ENCODE data around the gene BCDIN3D.

BCDIN3D gene

DNA sequence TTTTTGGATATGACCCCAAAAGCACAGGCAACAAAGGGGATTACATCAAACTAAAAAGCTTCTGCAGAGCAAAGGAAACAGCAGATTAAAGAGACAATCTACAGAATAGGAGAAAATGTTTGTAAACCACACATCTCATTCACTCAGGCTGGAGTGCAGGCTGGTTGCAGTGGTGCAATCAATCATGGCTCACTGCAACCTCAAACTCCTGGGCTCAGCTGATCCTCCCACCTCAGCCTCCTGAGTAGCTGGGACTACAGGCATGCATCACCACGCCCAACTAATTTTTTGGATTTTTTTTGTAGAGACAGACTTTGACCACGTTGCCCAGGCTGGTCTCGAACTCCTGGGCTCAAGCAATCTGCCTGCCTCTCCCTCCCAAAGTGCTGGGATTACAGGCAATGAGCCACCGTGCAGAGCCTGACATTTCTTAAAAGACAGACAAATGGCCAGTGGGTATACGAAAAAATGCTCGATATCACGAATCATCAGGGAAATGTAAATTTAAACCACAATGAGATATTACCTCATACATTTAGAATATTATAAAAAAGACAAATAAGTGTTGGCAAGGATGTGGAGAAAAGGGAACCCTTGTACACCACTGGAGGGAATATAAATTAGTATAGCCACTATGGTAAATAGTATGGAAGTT lies 24.5 kb downstream of the BCDIN3D start:
- DNase-seq: no peak

GRCh38 chr12:49813131-49813530 lies 29.8 kb downstream of the BCDIN3D start:
- no peak for DNase-seq

DNA sequence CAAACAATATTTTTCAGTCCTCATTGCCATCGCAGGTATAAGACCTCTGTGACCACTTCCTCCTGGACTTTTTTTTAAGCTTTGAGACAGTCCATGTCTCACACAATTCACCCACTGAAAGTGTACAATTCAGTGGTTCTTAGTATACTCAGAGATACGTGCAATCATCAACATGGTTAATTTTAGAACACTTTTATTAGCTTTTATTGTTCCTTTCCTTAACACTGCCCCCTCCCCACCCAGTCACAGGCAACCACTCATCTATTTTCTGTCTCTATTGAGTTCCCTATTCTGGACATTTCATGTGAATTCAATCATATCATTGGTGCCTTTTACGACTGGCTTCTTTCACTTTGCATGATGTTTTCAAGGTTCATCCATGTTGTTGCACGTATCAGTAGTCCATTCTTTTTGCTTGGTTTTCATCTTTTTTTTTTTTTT lies 30.9 kb downstream of the BCDIN3D start:
- DNase-seq: no peak

- no peak for DNase-seq
Measured at GRCh38 chr12:49811136-49811535, 31.8 kb downstream of the BCDIN3D start.

DNA sequence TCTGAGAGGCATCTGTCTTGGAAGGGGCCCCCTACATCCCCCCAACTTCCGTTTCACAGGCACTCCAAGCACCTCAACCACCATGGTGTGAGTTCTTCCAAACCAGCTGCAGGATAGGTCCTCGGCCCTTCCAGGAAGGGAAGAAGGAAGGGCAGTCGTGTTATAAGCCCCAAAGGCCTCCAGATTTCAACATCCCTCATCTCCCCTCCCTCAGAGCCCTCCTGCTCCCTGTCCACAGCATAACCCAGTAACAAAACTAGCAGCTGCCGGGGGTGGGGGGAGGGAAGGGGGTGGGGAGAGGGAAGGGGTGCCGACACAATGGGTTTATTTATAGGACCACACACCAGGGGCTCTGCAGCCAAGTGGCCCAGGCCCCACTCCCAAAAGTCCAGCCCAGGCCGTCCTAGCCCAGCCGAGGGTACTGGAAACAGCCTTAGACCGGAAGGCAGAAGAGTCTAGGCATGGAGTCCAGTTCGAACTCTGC lies 33.0 kb downstream of the BCDIN3D start:
- DNase-seq: no peak

GRCh38 chr12:49809381-49809905 lies 33.5 kb downstream of the BCDIN3D start:
- DNase-seq: no peak

GRCh38 chr12:49808686-49809380 lies 34.1 kb downstream of the BCDIN3D start:
- DNase-seq: no peak

- no peak for DNase-seq
Measured at GRCh38 chr12:49807991-49808580, 34.8 kb downstream of the BCDIN3D start.

DNA sequence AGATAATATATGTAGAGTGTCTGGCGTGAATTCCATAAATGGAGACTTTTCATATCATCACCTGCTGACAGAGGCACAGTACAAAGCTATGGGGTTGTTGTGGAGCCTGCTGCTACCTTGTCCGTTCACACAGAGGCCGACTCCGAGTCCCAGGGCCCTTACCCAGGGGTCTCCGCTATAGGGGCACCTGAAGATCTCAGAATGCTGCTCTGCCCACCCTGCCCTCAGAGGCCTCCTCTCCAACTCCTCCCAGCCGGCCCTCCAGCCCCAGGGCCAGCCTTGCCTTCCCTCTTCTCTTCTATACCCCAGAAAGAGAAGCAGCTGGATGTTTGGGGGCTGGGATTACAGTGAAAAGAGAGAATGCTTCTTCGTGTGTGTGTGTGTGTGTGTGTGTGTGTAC lies 36.0 kb downstream of the BCDIN3D start:
- no peak for DNase-seq

DNA sequence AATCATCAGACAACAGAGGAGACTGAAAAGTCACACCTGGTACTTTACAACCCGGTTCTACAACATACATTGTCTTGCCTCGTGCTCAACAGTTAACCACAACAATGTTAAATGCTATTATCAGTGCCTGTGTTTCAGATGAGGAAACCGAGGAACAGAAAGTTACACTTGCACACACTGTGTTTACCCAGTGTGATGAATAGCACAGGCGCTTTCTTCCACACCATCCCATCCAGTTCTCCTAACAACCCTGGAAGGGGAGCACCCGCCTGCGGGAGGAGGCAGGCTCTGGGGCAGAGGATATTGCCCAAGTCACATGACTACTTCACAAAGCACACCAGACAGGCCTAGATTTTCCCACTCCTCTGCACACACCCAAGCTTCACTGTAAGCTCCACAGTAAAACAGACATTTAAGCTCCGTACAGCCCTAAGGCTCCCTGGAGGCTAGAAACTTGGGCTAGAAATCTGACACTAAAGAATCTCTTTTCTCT lies 36.5 kb downstream of the BCDIN3D start:
- no peak for DNase-seq

GRCh38 chr12:49805409-49805808 lies 37.5 kb downstream of the BCDIN3D start:
- no peak for DNase-seq

DNA sequence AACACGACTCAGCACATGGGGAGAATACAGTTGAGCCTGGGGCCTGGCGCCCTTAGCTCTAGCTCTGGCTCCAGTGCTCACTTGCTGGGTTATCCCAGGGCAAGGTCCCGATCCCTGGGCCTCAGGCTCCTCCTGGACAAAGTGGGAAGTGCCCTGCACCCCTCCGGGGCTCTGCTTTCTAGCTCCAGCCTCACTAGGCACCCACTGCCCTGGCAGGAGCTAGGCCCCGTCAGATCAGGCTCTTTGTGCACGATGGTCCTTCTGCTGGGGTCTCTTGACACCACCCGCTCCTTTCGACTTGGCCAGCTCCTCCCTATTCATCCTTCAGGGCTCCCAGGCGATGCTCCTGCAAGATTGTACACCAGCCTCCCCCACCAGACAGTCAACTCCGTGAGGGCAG lies 38.1 kb downstream of the BCDIN3D start:
- no peak for DNase-seq

DNA sequence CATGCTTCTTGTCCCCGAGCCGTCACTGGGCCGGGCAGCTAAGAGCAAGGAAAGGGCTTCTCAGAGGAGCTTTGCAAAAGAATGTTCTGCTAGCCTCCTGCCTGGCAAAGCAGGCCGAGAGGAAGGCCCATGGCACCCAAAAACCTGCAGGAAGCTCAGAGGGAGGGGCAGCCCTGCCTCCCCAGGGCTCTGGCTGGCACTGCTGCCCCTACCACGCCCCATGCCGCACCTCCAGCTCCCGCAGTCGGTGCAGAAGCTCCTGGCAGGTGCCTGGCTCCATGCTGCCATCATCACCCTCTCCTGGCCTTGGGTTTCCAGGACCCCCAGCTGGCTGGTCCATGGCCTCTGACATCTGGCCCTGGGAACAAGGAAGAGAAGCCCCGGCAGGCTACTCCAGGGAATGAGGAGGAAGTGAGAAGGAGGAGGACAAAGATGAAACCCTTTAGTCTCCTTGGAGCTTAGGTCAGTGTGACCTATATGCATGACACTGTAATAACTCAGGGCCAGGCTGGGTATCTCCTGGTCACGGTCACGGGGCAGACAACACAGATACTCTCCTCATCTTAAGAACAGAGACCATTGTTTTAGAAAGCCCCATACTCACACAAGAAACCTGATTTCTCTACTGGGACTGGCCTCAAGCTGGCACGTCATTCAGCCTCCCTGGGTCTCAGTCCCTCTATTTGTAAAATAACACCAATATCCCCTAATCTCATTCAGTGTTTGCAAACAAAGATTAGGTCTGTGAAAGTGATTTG lies 39.0 kb downstream of the BCDIN3D start:
- DNase-seq: no peak

- DNase-seq: no peak
Measured at GRCh38 chr12:49801141-49802063, 41.5 kb downstream of the BCDIN3D start.

DNA sequence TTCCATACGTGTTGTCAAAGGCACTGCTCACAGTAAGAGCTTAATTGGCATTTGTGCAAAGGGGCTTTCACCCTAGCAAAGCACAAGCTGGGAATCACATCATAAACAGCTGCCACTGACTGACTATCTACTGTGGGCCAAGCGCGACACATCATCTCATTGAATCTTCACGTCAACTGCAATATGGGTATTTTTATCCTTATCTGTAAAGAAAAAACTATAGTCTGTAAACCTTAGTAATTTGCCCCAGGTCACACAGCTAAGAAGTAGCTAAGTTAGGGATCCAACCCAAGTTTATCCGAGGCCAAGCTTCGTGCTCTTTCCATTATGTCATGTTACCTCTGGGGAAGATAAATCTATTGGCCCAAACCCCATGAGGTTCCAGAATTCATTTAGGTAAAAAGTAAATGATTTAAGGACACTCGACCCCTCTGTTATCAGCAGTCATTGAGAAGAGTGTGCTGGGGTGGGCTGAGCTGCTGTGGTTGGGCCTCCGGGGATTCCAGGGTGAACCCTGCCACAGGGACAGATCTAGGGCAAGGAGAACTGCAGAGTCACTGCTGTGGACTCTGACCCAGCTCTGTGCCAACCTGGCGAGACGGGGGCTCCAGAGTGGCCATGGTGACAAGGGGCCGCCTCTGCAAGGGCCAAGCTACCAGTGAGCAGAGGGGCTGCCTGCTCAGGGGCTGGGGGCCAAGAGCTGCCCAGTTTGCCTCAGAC lies 42.3 kb downstream of the BCDIN3D start:
- no peak for DNase-seq

- no peak for DNase-seq
Measured at GRCh38 chr12:49798934-49799333, 44.0 kb downstream of the BCDIN3D start.

GRCh38 chr12:49798248-49798647 lies 44.7 kb downstream of the BCDIN3D start:
- no peak for DNase-seq

GRCh38 chr12:49797449-49797776 lies 45.5 kb downstream of the BCDIN3D start:
- DNase-seq: no peak

GRCh38 chr12:49796606-49797448 lies 46.1 kb downstream of the BCDIN3D start:
- no peak for DNase-seq

- no peak for DNase-seq
Measured at GRCh38 chr12:49796155-49796554, 46.8 kb downstream of the BCDIN3D start.

Data from NCI-H2081 treated with DMSO at 0.1 percent for 48 hours (cell line).